T-helper 17 cell (primary cell): ENCODE data around the gene SLC8A1. TPM values are rescaled to one million over a fixed set of nuclear protein-coding genes. Genes with fewer than 3 reads are reported as not detected.

Experiments
- ATAC-seq: fragments of 150-1000 bp; cut with Tn5 transposase; 2 replicates; pipeline ENCODE4 v1.10.0; 2021; ENCODE audit warnings: mild to moderate bottlenecking, moderate library complexity
- DNase-seq, 3 donors: peaks; one replicate each; pipeline versions ENCODE4 v3.0.0 to v3.0.0-alpha.2; 2020 to 2021
- H3K9me3 ChIP-seq: one replicate; pipeline ENCODE4 v1.7.0; 2013; ENCODE audit warnings: low read length, mild to moderate bottlenecking; ENCODE audit not compliant: control insufficient read depth, poor library complexity, severe bottlenecking
- H3K27ac Mint-ChIP-seq: one replicate; pipeline ENCODE4 v1.8.0; 2022; ENCODE audit warnings: mild to moderate bottlenecking, moderate library complexity, mixed read lengths
- H3K27me3 Mint-ChIP-seq: one replicate; pipeline ENCODE4 v1.8.0; 2022; ENCODE audit warnings: mixed read lengths
- H3K36me3 Mint-ChIP-seq: one replicate; pipeline ENCODE4 v1.8.0; 2022; ENCODE audit warnings: low read depth, mixed read lengths
- H3K4me1 Mint-ChIP-seq: one replicate; pipeline ENCODE4 v1.8.0; 2022; ENCODE audit warnings: mild to moderate bottlenecking, mixed read lengths
- H3K4me3 Mint-ChIP-seq: one replicate; pipeline ENCODE4 v1.8.0; 2022; ENCODE audit warnings: mild to moderate bottlenecking, moderate library complexity, mixed read lengths
- total RNA-seq, 4 donors: library from RNA in 2 of 4; stranded (reverse) in 2 of 4; gene quantifications; one replicate each; pipeline ENCODE4 v1.2.3 and lab custom pipeline; 2022 to 2026

SLC8A1 gene
- total RNA-seq, 2 donors from 2014 or later: 0.26 to 1.4 TPM

DNA sequence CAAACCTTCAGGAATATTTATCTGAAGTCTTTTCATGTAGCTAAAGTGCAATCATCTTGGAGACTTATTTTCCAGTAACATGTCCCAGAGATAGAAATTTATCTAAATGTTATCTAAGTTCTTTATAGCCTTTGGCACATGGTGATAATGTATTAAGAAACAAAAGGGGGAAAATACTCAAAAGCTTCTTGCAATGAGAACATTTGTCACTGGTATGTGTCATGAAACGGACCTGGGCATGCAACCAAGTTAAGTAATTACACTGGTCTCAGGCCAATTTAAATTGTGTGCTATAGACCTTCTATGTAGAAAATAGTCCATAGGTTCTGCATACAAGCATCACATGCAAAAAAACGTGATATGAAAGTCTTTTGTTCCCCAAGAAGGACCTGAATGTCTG, 136.2 kb downstream of the SLC8A1 start:
- Mint-ChIP-seq H3K27ac (no peak overlapping the region), H3K4me1 (no peaks in the 10 kb centered on the region), H3K27me3 (no peaks in the 10 kb centered on the region), H3K36me3 (no peaks in the 10 kb centered on the region), H3K4me3 (no peak overlapping the region)
- no peak for DNase-seq
- no peaks in the 10 kb centered on the region for H3K9me3 ChIP-seq
- no peak for ATAC-seq

DNA sequence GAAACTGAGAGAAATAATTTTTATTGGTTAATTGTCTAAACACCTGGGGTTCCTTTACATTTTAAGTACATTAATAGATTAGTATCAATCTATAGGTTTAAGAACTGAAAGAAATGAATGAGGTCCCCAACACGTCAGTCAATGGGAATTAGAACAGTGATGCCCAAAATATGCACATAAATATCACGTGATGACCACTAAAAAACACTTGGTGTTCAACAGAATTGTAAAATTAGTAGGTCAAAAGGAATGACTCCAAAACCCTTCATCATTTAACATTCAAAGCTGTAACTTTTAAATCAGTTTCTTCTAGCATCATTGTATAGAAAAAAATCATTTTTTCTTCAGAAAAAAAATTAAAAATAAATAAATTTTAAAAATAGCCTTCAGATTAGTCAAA, 140.9 kb downstream of the SLC8A1 start:
- H3K36me3 Mint-ChIP-seq: no peaks in the 10 kb centered on the region
- ATAC-seq (no peak), DNase-seq (no peak)
- no peaks in the 10 kb centered on the region for H3K4me1 Mint-ChIP-seq
- H3K27me3 Mint-ChIP-seq: no peaks in the 10 kb centered on the region
- no peak overlapping the region for H3K27ac Mint-ChIP-seq
- no peaks in the 10 kb centered on the region for H3K9me3 ChIP-seq
- H3K4me3 Mint-ChIP-seq: no peak overlapping the region

DNA sequence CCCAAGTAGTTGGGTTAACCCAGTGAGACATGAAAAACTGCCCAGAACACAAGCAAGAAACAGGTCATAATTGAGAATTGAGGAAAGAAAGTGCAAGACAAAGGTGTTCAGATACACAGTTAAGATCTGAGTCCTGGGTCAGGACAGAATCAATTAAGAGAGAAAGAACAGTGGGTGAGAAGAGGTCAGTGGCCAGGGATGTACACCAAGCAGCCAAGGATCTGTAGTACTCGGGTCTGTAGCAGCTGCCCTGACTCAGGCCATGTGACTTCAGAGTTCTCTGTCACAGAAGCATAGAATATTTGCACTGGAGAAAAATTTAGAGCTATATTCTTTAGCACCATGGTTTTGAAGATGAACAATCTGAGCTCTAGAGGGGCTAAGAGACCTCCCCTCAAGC, 141.6 kb downstream of the SLC8A1 start:
- Mint-ChIP-seq H3K27ac (no peak overlapping the region), H3K36me3 (no peaks in the 10 kb centered on the region), H3K4me1 (no peaks in the 10 kb centered on the region), H3K27me3 (no peaks in the 10 kb centered on the region), H3K4me3 (no peak overlapping the region)
- DNase-seq: no peak
- no peaks in the 10 kb centered on the region for H3K9me3 ChIP-seq
- no peak for ATAC-seq

DNA sequence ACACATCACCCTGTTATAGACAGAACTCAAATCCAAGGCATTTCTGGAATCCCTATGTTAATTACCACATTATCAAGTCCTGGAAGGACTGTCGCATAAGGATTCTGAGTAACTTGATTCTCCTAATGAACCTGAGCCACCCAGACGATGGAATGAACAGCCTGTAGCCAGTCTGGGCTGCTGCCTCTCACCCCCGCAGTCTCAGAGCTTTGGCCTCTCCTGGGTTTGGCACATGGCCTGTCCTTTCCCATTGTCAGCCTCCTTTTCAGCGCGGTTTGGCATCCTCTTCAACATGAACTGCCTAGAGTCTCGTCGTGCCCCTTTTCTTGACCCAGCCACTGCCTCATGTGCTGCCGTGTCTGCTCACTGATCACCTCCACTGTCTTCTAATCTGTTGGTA, 147.6 kb downstream of the SLC8A1 start:
- no peaks in the 10 kb centered on the region for H3K4me1 Mint-ChIP-seq
- H3K9me3 ChIP-seq: no peaks in the 10 kb centered on the region
- H3K36me3 Mint-ChIP-seq: no peaks in the 10 kb centered on the region
- no peaks in the 10 kb centered on the region for H3K27me3 Mint-ChIP-seq
- no peak for ATAC-seq
- DNase-seq: no peak
- H3K4me3 Mint-ChIP-seq: no peak overlapping the region
- H3K27ac Mint-ChIP-seq: no peak overlapping the region

DNA sequence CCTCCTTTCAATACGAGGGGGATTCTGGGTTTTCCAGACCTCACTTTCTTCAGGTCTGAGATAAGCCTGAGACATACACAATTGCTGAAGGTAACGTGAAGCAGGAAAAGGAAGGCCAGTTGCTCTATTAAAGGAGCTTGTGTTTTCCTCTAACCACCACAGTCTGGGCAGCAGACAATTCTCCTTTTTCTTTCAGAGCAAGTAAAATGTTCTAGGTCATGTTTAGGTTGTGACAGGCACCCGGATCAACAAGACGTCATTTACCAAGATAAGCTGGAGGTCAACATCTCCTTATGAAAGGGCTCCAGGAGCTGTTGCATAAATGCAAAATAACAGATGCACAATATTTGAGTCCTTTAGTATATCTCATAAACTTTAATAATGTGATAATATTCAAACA, 148.1 kb downstream of the SLC8A1 start:
- Mint-ChIP-seq H3K27me3 (no peaks in the 10 kb centered on the region), H3K27ac (no peak overlapping the region), H3K4me1 (no peaks in the 10 kb centered on the region), H3K4me3 (no peak overlapping the region), H3K36me3 (no peaks in the 10 kb centered on the region)
- no peak for DNase-seq
- no peak for ATAC-seq
- H3K9me3 ChIP-seq: no peaks in the 10 kb centered on the region

DNA sequence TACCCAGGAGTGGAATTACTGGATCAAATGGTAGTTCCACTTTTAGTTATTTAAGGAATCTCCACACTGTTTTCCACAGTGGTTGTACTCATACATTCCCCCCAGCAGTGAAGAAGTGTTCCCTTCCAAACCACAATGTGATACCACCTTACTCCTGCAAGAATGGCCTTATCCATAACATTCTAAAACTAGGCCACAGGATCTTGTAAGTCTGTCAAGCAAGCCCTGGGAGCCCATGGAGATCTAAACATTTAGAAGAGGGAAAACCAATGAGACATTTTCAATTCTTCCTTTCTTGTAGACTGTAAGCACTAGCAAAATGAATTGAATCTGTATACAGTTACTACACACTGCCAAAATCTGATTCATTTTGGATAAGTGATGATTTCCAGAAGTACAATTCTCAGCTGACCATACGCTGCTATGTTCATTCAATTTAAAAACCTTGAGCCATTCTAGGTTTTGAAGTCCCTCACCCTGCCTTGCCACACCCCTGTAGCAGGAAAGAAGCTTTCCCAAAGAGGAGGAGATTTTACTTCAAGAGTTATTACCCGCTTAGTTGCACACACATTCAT, 149.1 kb downstream of the SLC8A1 start:
- Mint-ChIP-seq H3K27ac (no peak overlapping the region), H3K27me3 (no peaks in the 10 kb centered on the region), H3K36me3 (no peaks in the 10 kb centered on the region), H3K4me1 (no peaks in the 10 kb centered on the region), H3K4me3 (no peak overlapping the region)
- ATAC-seq (no peak), DNase-seq (no peak)
- H3K9me3 ChIP-seq: no peaks in the 10 kb centered on the region

DNA sequence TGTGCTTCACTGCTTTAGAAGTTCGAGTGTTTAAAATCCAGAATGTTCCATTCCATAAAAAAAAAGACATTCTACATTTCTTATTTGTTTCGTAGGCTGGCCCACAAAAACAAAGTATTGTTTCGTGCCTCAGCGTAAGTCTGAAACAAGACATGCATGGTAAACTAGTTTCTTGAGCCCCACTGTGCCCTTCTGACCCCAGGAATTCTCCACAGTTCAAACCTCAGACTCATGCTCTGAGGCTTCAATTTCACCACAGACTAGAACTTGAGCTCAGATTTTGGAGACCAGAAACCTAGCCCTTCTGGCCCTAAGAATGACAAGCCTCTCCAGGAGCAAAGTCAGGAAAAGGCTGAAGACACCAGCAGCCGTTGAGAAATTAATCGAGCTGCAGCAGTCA, 151.5 kb downstream of the SLC8A1 start:
- ATAC-seq (no peak), DNase-seq (no peak)
- no peaks in the 10 kb centered on the region for H3K9me3 ChIP-seq
- no peaks in the 10 kb centered on the region for H3K36me3 Mint-ChIP-seq
- no peaks in the 10 kb centered on the region for H3K4me1 Mint-ChIP-seq
- H3K4me3 Mint-ChIP-seq: no peak overlapping the region
- no peak overlapping the region for H3K27ac Mint-ChIP-seq
- no peaks in the 10 kb centered on the region for H3K27me3 Mint-ChIP-seq

DNA sequence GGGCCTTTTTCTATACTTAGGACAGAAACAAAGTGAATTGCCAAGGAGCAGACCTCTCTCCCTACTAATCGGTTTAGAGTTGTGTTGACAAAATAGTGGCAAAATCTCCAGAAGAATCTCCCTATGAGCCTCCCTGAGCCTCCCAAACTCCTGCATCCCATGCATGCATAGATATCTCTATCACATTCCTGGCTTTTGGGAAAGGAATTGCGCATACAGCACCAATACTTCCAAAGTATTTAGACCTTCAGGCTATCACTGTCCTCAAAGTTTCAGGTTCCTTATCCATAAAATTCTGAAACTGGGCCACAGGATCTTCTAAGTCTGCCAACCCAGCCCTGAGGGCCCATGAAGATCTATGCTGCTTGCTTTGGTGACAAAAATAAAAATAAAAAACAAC, 152.1 kb downstream of the SLC8A1 start:
- no peaks in the 10 kb centered on the region for H3K36me3 Mint-ChIP-seq
- H3K4me3 Mint-ChIP-seq: no peak overlapping the region
- no peaks in the 10 kb centered on the region for H3K9me3 ChIP-seq
- ATAC-seq (no peak), DNase-seq (no peak)
- no peaks in the 10 kb centered on the region for H3K27me3 Mint-ChIP-seq
- H3K4me1 Mint-ChIP-seq: no peaks in the 10 kb centered on the region
- H3K27ac Mint-ChIP-seq: no peak overlapping the region

DNA sequence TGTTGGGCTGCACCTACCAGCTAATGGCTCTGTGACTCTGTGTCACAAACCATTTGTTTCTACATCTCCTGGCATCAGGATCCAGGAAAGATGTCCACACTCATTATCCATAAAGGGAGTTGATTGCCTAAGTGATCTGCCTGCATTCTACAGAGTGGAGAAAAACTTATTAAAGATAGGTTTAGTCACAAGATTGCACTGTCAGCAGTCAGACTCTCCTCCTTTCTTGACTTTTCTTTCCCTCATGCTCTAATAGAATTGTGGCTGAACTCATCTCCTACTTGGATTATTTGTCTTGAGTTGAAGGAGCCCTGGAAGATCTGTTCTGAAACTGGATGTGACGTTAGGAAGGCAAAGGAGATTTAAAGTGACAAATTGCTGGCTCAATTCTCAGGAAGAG, 152.7 kb downstream of the SLC8A1 start:
- no peaks in the 10 kb centered on the region for H3K36me3 Mint-ChIP-seq
- H3K27me3 Mint-ChIP-seq: no peaks in the 10 kb centered on the region
- no peak overlapping the region for H3K27ac Mint-ChIP-seq
- no peak for DNase-seq
- no peak overlapping the region for H3K4me3 Mint-ChIP-seq
- no peaks in the 10 kb centered on the region for H3K4me1 Mint-ChIP-seq
- no peak for ATAC-seq
- no peaks in the 10 kb centered on the region for H3K9me3 ChIP-seq

DNA sequence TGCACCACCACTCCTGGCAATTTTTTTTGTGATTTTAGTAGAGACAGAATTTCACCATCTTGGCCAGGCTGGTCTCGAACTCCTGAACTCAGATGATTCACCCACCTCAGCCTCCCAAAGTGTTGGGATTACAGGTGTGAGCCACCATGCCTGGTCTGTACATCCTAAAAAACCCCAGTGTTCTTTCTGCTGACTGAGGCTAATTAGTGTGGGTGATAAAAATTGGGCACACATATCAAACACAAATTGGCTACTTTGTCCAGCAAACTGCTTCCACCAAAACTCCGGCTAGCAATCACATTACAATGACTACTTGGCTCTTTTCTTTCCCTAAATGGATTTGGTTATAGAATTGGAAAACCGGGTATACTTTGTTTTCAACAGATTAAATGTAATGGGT, 153.9 kb downstream of the SLC8A1 start:
- Mint-ChIP-seq H3K4me3 (no peak overlapping the region), H3K27ac (no peak overlapping the region), H3K4me1 (no peaks in the 10 kb centered on the region), H3K27me3 (no peaks in the 10 kb centered on the region), H3K36me3 (no peaks in the 10 kb centered on the region)
- no peaks in the 10 kb centered on the region for H3K9me3 ChIP-seq
- DNase-seq: no peak
- no peak for ATAC-seq

DNA sequence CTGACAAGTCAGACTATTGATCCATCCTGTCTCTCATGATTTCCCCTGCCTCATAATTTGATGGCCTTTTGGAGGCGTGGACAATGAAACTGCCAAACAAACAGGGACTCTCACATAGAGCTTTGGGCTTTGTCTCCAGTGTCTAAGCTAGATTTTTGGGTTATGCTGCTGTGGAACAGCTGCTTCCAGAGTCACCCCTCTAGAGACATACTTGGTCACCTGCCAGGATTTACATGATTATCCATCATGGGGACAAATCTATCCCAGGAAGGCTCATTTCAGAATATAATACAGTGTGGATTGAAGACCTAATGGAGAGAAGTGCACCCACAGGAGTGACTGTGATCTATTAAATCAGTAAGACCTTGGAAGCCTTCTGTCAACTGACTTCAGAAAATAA, 159.6 kb downstream of the SLC8A1 start:
- H3K4me3 Mint-ChIP-seq: no peak overlapping the region
- no peaks in the 10 kb centered on the region for H3K9me3 ChIP-seq
- no peaks in the 10 kb centered on the region for H3K4me1 Mint-ChIP-seq
- H3K27ac Mint-ChIP-seq: no peak overlapping the region
- no peaks in the 10 kb centered on the region for H3K36me3 Mint-ChIP-seq
- ATAC-seq (no peak), DNase-seq (no peak)
- no peaks in the 10 kb centered on the region for H3K27me3 Mint-ChIP-seq

DNA sequence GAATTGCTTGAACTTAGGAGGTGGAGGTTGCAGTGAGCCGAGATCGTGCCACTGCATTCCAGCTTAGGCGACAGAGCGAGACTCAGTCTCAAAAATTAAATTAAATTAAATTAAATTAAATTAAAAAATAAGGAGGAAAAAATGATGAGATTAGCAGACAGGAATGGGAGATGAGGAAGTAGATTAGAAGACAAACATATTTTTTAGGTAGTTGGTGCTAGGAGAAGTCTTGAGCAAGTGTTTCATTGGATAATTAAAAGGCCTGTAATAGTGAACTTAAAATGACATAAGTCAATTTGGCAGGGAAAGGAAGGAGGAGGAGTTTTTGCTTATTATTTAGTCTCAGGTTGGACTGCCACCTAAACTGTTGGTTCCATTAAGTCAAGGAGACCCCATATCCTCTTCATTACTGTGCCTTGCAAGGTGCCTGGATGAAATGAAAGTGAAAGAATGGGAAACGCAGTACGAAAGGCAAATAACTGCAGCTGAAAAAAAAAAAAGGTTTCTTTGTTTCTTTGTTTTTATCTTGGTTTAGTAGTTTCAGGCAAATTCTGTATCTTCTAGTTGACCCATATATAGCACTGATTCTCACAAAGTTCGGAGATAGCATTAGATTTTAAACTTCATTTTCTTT, 162.0 kb downstream of the SLC8A1 start:
- H3K36me3 Mint-ChIP-seq: no peaks in the 10 kb centered on the region
- no peak for ATAC-seq
- no peaks in the 10 kb centered on the region for H3K4me1 Mint-ChIP-seq
- H3K4me3 Mint-ChIP-seq: peak overlapping the region; percentile 65
- no peak overlapping the region for H3K27ac Mint-ChIP-seq
- DNase-seq: no peak
- no peaks in the 10 kb centered on the region for H3K9me3 ChIP-seq
- H3K27me3 Mint-ChIP-seq: no peaks in the 10 kb centered on the region

DNA sequence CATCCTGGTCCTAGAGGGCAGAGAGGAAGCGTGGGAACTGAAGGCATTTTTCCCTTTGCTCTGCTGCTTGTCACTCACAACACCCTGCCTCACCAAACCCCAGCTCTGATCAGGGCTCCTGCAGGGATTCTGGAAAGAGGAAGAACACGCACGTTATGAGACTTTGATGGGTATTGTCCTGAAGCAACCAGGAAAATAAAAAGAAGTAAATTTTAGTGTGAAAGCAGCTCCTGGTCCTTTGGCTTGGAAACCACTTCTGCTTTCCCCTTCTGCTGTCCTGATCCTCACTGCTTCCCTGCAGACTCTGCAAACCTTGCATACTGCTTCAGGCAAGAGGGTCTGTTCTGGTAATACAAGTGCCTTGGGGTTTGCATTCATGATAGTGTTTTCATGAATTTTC, 164.1 kb downstream of the SLC8A1 start:
- Mint-ChIP-seq H3K36me3 (no peaks in the 10 kb centered on the region), H3K27me3 (no peaks in the 10 kb centered on the region), H3K4me1 (no peaks in the 10 kb centered on the region), H3K4me3 (no peak overlapping the region), H3K27ac (no peak overlapping the region)
- DNase-seq: no peak
- no peaks in the 10 kb centered on the region for H3K9me3 ChIP-seq
- ATAC-seq: no peak

DNA sequence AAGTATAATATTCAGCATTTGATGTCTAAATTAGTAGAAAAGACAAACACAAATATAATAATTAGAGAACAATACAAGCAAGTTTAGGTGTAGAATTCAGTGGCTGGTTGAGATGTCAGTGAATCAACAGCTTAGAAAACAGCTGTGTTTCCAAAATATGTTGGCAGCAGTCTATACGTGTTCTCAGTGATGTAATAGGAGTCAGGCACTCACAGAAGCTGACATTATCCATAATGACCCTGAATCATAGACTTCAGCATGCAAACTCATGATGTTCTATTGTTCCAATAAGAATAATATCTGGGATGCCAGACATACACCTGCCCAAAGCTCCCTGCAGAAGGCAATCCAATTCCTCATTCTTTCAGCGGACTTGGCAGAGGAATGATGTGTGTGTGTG, 164.7 kb downstream of the SLC8A1 start:
- ATAC-seq (no peak), DNase-seq (no peak)
- Mint-ChIP-seq H3K27ac (no peak overlapping the region), H3K36me3 (no peaks in the 10 kb centered on the region), H3K4me3 (no peak overlapping the region), H3K4me1 (no peaks in the 10 kb centered on the region), H3K27me3 (no peaks in the 10 kb centered on the region)
- H3K9me3 ChIP-seq: no peaks in the 10 kb centered on the region
